ENCODE data around the gene UCN2.

Gene UCN2

DNA sequence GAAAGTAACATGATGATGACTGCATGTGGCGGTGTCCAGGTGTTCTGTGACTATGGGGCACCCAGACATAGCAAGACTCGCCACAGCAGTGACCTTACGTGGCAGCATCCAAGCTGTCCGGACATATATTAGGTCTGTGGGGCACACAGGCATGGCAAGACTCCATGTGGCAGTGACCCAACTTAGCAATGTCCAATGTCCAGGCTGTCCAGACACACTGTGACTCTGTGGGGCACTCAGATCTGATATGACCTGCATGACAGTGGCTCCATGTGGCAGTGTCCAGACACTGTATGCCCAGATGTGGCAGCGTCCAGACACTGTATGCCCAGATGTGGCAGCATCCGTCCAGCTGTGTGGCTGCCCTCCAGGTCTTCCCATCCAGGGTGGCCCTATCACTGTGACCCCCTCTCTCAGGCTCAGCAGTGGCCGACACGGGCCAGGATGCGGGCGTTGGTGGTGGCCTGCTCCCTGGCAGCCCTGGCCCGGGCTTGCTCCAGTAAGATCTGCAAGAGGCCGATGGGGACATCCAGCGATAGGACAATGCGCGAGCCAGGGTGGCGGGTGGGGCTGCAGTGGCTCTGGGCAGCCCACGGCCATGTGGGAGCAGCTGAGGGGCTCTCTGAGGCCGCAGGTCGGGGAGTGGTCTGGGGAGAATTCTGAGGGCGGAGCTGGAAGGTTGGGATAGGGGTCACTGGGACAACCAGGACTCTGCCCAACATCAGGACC, 1.1 kb downstream of the UCN2 start:
- TF ChIP-seq RAD21 (IDR thresholded peaks at IDR 0.05; ENCODE audit: low read depth) (no peak), CREB1 (IDR thresholded peaks at IDR 0.05; ENCODE audit: low read depth) (no peak), EP300 (IDR thresholded peaks at IDR 0.05; ENCODE audit: borderline replicate concordance) (no peak), YY1 (IDR thresholded peaks at IDR 0.05; ENCODE audit: low read depth) (no peak)
- TF ChIP-seq, protein P1, sequence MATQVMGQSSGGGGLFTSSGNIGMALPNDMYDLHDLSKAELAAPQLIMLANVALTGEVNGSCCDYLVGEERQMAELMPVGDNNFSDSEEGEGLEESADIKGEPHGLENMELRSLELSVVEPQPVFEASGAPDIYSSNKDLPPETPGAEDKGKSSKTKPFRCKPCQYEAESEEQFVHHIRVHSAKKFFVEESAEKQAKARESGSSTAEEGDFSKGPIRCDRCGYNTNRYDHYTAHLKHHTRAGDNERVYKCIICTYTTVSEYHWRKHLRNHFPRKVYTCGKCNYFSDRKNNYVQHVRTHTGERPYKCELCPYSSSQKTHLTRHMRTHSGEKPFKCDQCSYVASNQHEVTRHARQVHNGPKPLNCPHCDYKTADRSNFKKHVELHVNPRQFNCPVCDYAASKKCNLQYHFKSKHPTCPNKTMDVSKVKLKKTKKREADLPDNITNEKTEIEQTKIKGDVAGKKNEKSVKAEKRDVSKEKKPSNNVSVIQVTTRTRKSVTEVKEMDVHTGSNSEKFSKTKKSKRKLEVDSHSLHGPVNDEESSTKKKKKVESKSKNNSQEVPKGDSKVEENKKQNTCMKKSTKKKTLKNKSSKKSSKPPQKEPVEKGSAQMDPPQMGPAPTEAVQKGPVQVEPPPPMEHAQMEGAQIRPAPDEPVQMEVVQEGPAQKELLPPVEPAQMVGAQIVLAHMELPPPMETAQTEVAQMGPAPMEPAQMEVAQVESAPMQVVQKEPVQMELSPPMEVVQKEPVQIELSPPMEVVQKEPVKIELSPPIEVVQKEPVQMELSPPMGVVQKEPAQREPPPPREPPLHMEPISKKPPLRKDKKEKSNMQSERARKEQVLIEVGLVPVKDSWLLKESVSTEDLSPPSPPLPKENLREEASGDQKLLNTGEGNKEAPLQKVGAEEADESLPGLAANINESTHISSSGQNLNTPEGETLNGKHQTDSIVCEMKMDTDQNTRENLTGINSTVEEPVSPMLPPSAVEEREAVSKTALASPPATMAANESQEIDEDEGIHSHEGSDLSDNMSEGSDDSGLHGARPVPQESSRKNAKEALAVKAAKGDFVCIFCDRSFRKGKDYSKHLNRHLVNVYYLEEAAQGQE (IDR thresholded peaks at IDR 0.05; ENCODE audit: low read depth): no peak

DNA sequence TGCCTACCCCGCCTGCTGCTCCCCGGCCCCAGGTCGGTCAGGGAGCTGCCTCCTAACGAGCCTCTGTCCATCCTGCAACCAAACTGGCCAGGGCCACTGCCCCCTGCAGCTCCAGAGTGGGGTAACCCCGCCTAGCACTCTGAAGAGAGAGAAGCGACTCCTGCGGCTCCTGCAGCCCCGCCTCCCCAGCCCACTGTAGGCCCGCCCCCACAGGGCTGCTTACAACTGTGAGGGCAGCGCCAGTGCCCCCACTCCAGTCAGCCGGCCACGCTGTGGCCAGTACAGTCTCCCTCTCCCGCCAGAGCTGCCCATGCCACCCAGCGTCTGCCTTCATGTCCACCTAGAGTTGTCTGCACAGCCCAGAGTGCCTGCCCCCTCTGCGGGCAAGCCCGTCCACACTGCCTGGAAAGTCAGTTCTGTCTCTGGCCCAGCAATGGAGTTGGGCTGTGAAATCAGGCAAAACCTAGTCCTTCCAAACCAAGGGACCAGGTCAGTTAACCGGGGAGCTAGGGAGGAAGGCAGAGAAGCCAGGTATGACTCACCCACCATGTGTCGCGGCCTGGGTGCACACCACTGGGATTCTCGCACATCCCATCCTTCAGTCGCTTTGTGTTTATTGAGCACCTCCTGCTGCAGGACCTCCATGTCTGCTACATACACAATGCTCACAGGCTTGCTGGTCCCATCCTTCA, 2.4 kb downstream of the UCN2 start:
- no peak for TF ChIP-seq NFIC (IDR thresholded peaks at IDR 0.05)
- no peak for TF ChIP-seq TCF12 (IDR thresholded peaks at IDR 0.05; ENCODE audit: low read depth)
- TF ChIP-seq, protein P1 (IDR thresholded peaks at IDR 0.05; ENCODE audit: low read depth): no peak
- TF ChIP-seq, protein P2, sequence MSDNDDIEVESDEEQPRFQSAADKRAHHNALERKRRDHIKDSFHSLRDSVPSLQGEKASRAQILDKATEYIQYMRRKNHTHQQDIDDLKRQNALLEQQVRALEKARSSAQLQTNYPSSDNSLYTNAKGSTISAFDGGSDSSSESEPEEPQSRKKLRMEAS (IDR thresholded peaks at IDR 0.05): 0 out of 2 replicates have a peak, but pooled peaks have one; percentile 22
- no peak for TF ChIP-seq EP300 (IDR thresholded peaks at IDR 0.05; ENCODE audit: borderline replicate concordance)

DNA sequence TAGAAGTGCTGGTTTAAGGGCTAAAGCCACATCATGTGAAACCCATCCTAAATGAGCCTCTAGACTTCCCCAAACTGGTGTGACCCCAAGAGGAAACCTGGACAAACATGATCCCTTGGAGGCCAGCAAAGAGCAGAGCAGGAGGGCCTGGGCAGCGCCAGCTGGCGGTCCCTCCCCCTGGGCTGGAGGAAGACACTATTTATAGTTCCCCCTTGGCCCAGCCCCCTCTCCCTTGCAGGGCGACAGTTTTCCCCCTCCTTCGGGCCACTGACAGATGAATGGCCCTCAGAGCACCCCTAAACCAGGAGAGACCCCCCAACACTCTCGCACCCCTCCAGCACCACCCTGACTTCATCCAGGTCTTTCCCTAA, 2.9 kb downstream of the UCN2 start:
- TF ChIP-seq EP300 (IDR thresholded peaks at IDR 0.05; ENCODE audit: borderline replicate concordance) (no peak), CEBPB (IDR thresholded peaks at IDR 0.05) (no peak), TCF12 (IDR thresholded peaks at IDR 0.05; ENCODE audit: low read depth) (no peak), TAF1 (IDR thresholded peaks at IDR 0.05; ENCODE audit: low read depth) (no peak), CREB1 (IDR thresholded peaks at IDR 0.05; ENCODE audit: low read depth) (no peak), RAD21 (IDR thresholded peaks at IDR 0.05; ENCODE audit: low read depth) (no peak), FOXM1 (IDR thresholded peaks at IDR 0.05; ENCODE audit: borderline replicate concordance, low read depth) (no peak), TEAD4 (IDR thresholded peaks at IDR 0.05) (no peak), NFIC (IDR thresholded peaks at IDR 0.05) (no peak), ZBTB7A (IDR thresholded peaks at IDR 0.05; ENCODE audit: low read depth) (no peak), EGR1 (IDR thresholded peaks at IDR 0.05) (no peak), YY1 (IDR thresholded peaks at IDR 0.05; ENCODE audit: low read depth) (no peak)
- TF ChIP-seq, protein P1 (IDR thresholded peaks at IDR 0.05; ENCODE audit: low read depth): no peak
- TF ChIP-seq, protein P2 (IDR thresholded peaks at IDR 0.05): no peak
- TF ChIP-seq, protein P3, sequence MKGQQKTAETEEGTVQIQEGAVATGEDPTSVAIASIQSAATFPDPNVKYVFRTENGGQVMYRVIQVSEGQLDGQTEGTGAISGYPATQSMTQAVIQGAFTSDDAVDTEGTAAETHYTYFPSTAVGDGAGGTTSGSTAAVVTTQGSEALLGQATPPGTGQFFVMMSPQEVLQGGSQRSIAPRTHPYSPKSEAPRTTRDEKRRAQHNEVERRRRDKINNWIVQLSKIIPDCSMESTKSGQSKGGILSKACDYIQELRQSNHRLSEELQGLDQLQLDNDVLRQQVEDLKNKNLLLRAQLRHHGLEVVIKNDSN (IDR thresholded peaks at IDR 0.05): no peak

DNA sequence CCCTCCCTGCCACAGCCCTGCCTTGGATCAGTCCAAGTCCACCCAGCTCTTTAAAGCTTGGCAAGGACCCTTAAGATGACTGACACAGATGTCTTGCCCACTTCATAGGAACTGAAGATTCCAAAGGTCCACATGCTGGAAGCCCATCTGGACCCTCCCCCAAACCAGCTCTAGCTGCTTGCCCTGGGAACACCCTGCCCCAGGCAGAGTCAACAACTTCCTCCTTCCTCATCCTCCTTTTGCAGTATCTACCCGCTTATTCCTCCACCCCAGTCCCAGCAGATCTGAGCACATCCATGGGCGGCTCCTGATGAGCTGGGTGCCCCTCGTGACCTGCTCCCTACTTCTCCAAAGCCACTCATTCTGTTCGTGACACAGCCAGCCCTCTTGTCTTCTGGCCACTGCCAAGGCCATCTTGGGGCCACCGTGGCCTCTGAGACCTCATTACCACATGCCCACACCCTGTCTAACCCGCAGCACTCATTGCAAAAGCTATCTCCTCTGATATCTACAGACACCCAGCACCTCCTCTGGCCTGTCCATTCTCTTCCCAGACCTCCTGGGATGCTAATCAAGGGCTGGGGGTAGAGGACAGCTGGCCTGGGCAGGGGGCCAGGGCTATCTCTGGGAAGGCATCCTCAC, 5.0 kb downstream of the UCN2 start:
- no peak for TF ChIP-seq TAF1 (IDR thresholded peaks at IDR 0.05; ENCODE audit: low read depth)
- no peak for TF ChIP-seq EP300 (IDR thresholded peaks at IDR 0.05; ENCODE audit: borderline replicate concordance)
- no peak for TF ChIP-seq RAD21 (IDR thresholded peaks at IDR 0.05; ENCODE audit: low read depth)
- TF ChIP-seq TEAD4 (IDR thresholded peaks at IDR 0.05): no peak
- TF ChIP-seq NFIC (IDR thresholded peaks at IDR 0.05): no peak
- TF ChIP-seq EGR1 (IDR thresholded peaks at IDR 0.05): no peak
- TF ChIP-seq CREB1 (IDR thresholded peaks at IDR 0.05; ENCODE audit: low read depth): no peak

Measured in Ishikawa (cell line).